CD4-positive, alpha-beta T cell (primary cell): Measurements from ENCODE around the gene SET. TPM values are rescaled to one million over a fixed set of nuclear protein-coding genes. Genes with fewer than 3 reads are reported as not detected.

Experiments used
- ATAC-seq: fragments of 200-7000 bp; cut with Tn5 transposase; one replicate; pipeline ENCODE4 v1.10.0; 2022; ENCODE audit warnings: mild to moderate bottlenecking; ENCODE audit not compliant: poor library complexity
- CTCF ChIA-PET: fragments of 350-600 bp; sonication (Branson Sonifier 250); formaldehyde crosslinking; loops from one replicate; lab custom pipeline; 2021; ENCODE audit warnings: antibody characterized with exemption, inconsistent platforms; lab: Charles Lee
- POLR2A ChIA-PET: fragments of 350-600 bp; sonication (Branson Sonifier 250); formaldehyde crosslinking; loops from one replicate; lab custom pipeline; 2021; ENCODE audit warnings: antibody characterized with exemption, inconsistent platforms; lab: Charles Lee
- DNase-seq, 14 experiments: peaks; one replicate each; pipeline ENCODE4 v3.0.0-alpha.2; 2013 to 2020; ENCODE audit warnings: mixed read lengths in 2 of 14
- H3K27ac ChIP-seq, 2 donors: one replicate each; pipeline versions ENCODE4 v1.5.1 to v1.7.0; 2013; ENCODE audit warnings: low read length in 2 of 2, low read depth in 1 of 2, mild to moderate bottlenecking in 1 of 2
- H3K27me3 ChIP-seq, 2 experiments: 1 replicate in 1 of 2; 2 replicates in 1 of 2; pipeline versions ENCODE4 v1.6.1 to v1.7.0; 2013; ENCODE audit warnings: low read length in 2 of 2, control low read depth in 1 of 2, mild to moderate bottlenecking in 1 of 2, moderate library complexity in 1 of 2; ENCODE audit not compliant: insufficient read depth in 2 of 2, control insufficient read depth in 1 of 2
- H3K36me3 ChIP-seq: one replicate; pipeline ENCODE4 v1.6.1; 2013; ENCODE audit warnings: low read length, control low read depth; ENCODE audit not compliant: insufficient read depth
- H3K4me1 ChIP-seq: one replicate; pipeline ENCODE4 v1.6.1; 2013; ENCODE audit warnings: low read length, control low read depth; ENCODE audit not compliant: insufficient read depth
- H3K4me3 ChIP-seq: one replicate; pipeline ENCODE4 v1.5.1; 2013; ENCODE audit warnings: mild to moderate bottlenecking, low read length, moderate library complexity
- H3K9me3 ChIP-seq, 2 experiments: 1 replicate in 1 of 2; 2 replicates in 1 of 2; pipeline versions ENCODE4 v1.6.1 to v1.7.0; 2013; ENCODE audit warnings: low read length in 2 of 2, mild to moderate bottlenecking in 2 of 2, control low read depth in 1 of 2, moderate library complexity in 1 of 2; ENCODE audit not compliant: control insufficient read depth in 1 of 2, insufficient read depth in 1 of 2
- H3K27ac Mint-ChIP-seq: one replicate; pipeline ENCODE4 v1.8.0; 2020; ENCODE audit warnings: mixed read lengths
- H3K27me3 Mint-ChIP-seq: one replicate; pipeline ENCODE4 v1.8.0; 2021; ENCODE audit warnings: mixed read lengths
- H3K36me3 Mint-ChIP-seq: one replicate; pipeline ENCODE4 v1.8.0; 2021; ENCODE audit warnings: low read depth, mixed read lengths
- H3K4me1 Mint-ChIP-seq: one replicate; pipeline ENCODE4 v1.8.0; 2021; ENCODE audit warnings: low read depth, mixed read lengths
- H3K4me3 Mint-ChIP-seq: one replicate; pipeline ENCODE4 v1.8.0; 2020; ENCODE audit warnings: mild to moderate bottlenecking, mixed read lengths
- H3K9me3 Mint-ChIP-seq: one replicate; pipeline ENCODE4 v1.8.0; 2020; ENCODE audit warnings: mixed read lengths
- CTCF ChIP-seq: fragments of 200-600 bp; IDR thresholded peaks from one replicate; pipeline ENCODE4 v1.8.0; 2022; ENCODE audit warnings: antibody characterized with exemption, mild to moderate bottlenecking
- intact Hi-C, 2 experiments: fragments of 100-400 bp; cut with DNase I in 1 of 2; cut with micrococcal nuclease in 1 of 2; formaldehyde crosslinking; loops; one replicate each; pipeline versions ENCODE4 v1.15.1 to v1.9.0; 2023 to 2025; cut with DNase I, micrococcal nuclease
- total RNA-seq, 174 experiments: library from RNA in 2 of 174; stranded (reverse) in 2 of 174; gene quantifications; one replicate each; pipeline ENCODE4 v1.2.3 and lab custom pipeline; 2021 to 2026

The SET gene
- total RNA-seq, 2 experiments from 2014 or later: 228 to 241 TPM

- H3K4me1 ChIP-seq: peaks cover 63% of the 10 kb centered on the region
- H3K36me3 Mint-ChIP-seq: peaks cover 19% of the 10 kb centered on the region
- intact Hi-C loops: loop anchor here in 1 of 2 experiments (5.0 kb wide), 2 partner anchors 36 to 39 kb away; partner anchors contain the start of gene ZDHHC12
- no peak for TF ChIP-seq CTCF
- H3K9me3 ChIP-seq: no peaks in the 10 kb centered on the region
- peak overlapping the region; percentile 95 for H3K4me3 Mint-ChIP-seq
- ATAC-seq: no peak
- CTCF ChIA-PET: interaction anchor here (2.3 to 2.5 kb wide), 2 partner anchors 16 to 133 kb away, joined by 7 read pairs; partner anchors contain the start of genes ENDOG and PKN3
- H3K4me3 ChIP-seq: peak overlapping the region; percentile 51
- no peaks in the 10 kb centered on the region for H3K36me3 ChIP-seq
- H3K27me3 ChIP-seq: no peaks in the 10 kb centered on the region
- peak in 10 of 14 experiments; percentile 13 to 84 (median 44) for DNase-seq
- POLR2A ChIA-PET: interaction anchor here (1.4 to 2.3 kb wide), 4 partner anchors 16 to 133 kb away, joined by 3 to 16 read pairs (median 11); partner anchors contain the start of genes DYNC2I2, ENDOG, PKN3 and ZDHHC12
- no peaks in the 10 kb centered on the region for H3K9me3 Mint-ChIP-seq
- H3K27ac Mint-ChIP-seq: peak overlapping the region; percentile 91
- H3K4me1 Mint-ChIP-seq: peaks cover 56% of the 10 kb centered on the region
- peak overlapping the region; percentile 52 to 71 for H3K27ac ChIP-seq
- no peaks in the 10 kb centered on the region for H3K27me3 Mint-ChIP-seq
These were observed 3.2 kb upstream of the SET start for GRCh38 chr9:128685636-128686489.

DNA sequence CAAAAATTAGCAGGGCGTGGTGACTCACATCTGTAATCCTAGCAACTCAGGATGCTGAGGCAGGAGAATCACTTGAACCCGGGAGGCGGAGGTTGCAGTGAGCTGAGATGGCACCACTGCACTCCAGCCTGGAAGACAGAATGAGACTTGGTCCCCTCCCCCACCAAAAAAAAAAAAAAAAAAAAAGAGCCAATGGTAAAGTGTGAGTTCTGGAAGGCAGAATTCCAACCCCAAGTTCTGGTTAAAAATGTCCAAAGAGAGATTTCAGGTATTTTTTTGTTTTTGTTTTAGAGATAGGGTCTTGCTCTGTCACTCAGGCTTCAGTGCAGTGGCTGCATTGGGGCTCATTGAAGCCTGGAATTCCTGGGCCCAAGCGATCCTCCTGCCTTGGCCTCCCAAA is 1.6 kb upstream of the SET start:
- Mint-ChIP-seq H3K27me3 (no peaks in the 10 kb centered on the region), H3K9me3 (no peaks in the 10 kb centered on the region), H3K4me1 (peaks cover 66% of the 10 kb centered on the region), H3K36me3 (peaks cover 32% of the 10 kb centered on the region), H3K27ac (peak overlapping the region; percentile 91), H3K4me3 (peak overlapping the region; percentile 95)
- intact Hi-C loops: loop anchor here in 1 of 2 experiments (5.0 kb wide), 2 partner anchors 35 to 40 kb away; partner anchors contain the start of gene ZDHHC12
- Histone ChIP-seq H3K27ac (no peak overlapping the region), H3K4me1 (peaks cover 67% of the 10 kb centered on the region), H3K27me3 (no peaks in the 10 kb centered on the region), H3K9me3 (no peaks in the 10 kb centered on the region), H3K4me3 (no peak overlapping the region), H3K36me3 (peaks cover 15% of the 10 kb centered on the region)
- no peak for TF ChIP-seq CTCF
- POLR2A ChIA-PET: interaction anchor here (3.6 kb wide), 1 partner anchor 30 kb away, joined by 15 read pairs; no protein-coding TSS in a partner anchor
- no peak for ATAC-seq
- CTCF ChIA-PET: no interaction called here
- no peak for DNase-seq

GRCh38 chr9:128689293-128689774 is 312 bp downstream of the SET start:
- no peaks in the 10 kb centered on the region for H3K9me3 ChIP-seq
- H3K27ac Mint-ChIP-seq: peak overlapping the region; percentile 91
- TF ChIP-seq CTCF: no peak
- DNase-seq: peak in 9 of 14 experiments; percentile 44 to 83 (median 54)
- peak overlapping the region in 1 of 2 donors; percentile 37 for H3K27ac ChIP-seq
- H3K27me3 Mint-ChIP-seq: no peaks in the 10 kb centered on the region
- peaks cover 53% of the 10 kb centered on the region for H3K4me1 Mint-ChIP-seq
- CTCF ChIA-PET: interaction anchor here (1.1 kb wide), 1 partner anchor 13 kb away, joined by 4 read pairs; the partner anchor contains the start of gene PKN3
- peak; percentile 18 for ATAC-seq
- H3K36me3 Mint-ChIP-seq: peaks cover 47% of the 10 kb centered on the region
- H3K4me3 Mint-ChIP-seq: peak overlapping the region; percentile 32
- intact Hi-C loops: loop anchor here (1.0 to 5.0 kb wide), 4 partner anchors 33 to 367 kb away; partner anchors contain the start of genes DYNC2I2 (in 2 of the 2), COQ4 (in 1 of the 2), TRUB2 (in 1 of the 2) and ZDHHC12 (in 1 of the 2)
- POLR2A ChIA-PET: interaction anchor here (0.6 to 3.9 kb wide), 18 partner anchors 11 to 439 kb away, joined by 3 to 33 read pairs (median 5); partner anchors contain the start of genes ENDOG, PKN3, SPOUT1 and URM1
- peaks cover 52% of the 10 kb centered on the region for H3K4me1 ChIP-seq
- no peaks in the 10 kb centered on the region for H3K9me3 Mint-ChIP-seq
- H3K36me3 ChIP-seq: peaks cover 34% of the 10 kb centered on the region
- no peaks in the 10 kb centered on the region for H3K27me3 ChIP-seq
- peak overlapping the region; percentile 51 for H3K4me3 ChIP-seq
